ENCODE data around the gene KRT80.

The KRT80 gene

GRCh38 chr12:52210186-52210924 lies 18.5 kb upstream of the KRT80 start:
- DNase-seq, result peak; percentile 45

- DNase-seq, result no peak
These were observed 17.5 kb upstream of the KRT80 start for GRCh38 chr12:52209321-52209720.

GRCh38 chr12:52208424-52209165 lies 16.8 kb upstream of the KRT80 start:
- no peak for DNase-seq

GRCh38 chr12:52207895-52208294 lies 16.1 kb upstream of the KRT80 start:
- DNase-seq, result no peak

- DNase-seq, result no peak
These were observed 15.3 kb upstream of the KRT80 start for GRCh38 chr12:52207106-52207505.

- no peak for DNase-seq
These were observed 14.7 kb upstream of the KRT80 start for GRCh38 chr12:52206304-52207040.

- DNase-seq, result peak; percentile 54
These were observed 13.9 kb upstream of the KRT80 start for GRCh38 chr12:52205612-52206303.

GRCh38 chr12:52204931-52205505 lies 13.2 kb upstream of the KRT80 start:
- no peak for DNase-seq

GRCh38 chr12:52204095-52204930 lies 12.5 kb upstream of the KRT80 start:
- no peak for DNase-seq

GRCh38 chr12:52203079-52203921 lies 11.5 kb upstream of the KRT80 start:
- DNase-seq, result peak; percentile 36

GRCh38 chr12:52202361-52203078 lies 10.7 kb upstream of the KRT80 start:
- DNase-seq, result peak; percentile 54

- DNase-seq, result peak; percentile 97
These were observed 9.6 kb upstream of the KRT80 start for GRCh38 chr12:52201451-52201839.

- DNase-seq, result peak; percentile 81
These were observed 9.1 kb upstream of the KRT80 start for GRCh38 chr12:52200781-52201450.

- peak; percentile 88 for DNase-seq
These were observed 8.4 kb upstream of the KRT80 start for GRCh38 chr12:52200086-52200780.

GRCh38 chr12:52199294-52199919 lies 7.6 kb upstream of the KRT80 start:
- DNase-seq, result no peak

GRCh38 chr12:52198454-52199215 lies 6.8 kb upstream of the KRT80 start:
- DNase-seq, result no peak
